Hematopoietic multipotent progenitor cell treated with erythropoietin and hydrocortisone succinate and interleukin-3 and kit ligand, for 4 days (in vitro differentiated cells): ENCODE measurements around the gene PTPRM.

Experiments used
- DNase-seq: peaks from one replicate; pipeline ENCODE4 v3.0.0-alpha.2; 2015

Gene PTPRM

GRCh38 chr18:8081872-8082553 lies 514.9 kb downstream of the PTPRM start:
- no peak for DNase-seq

GRCh38 chr18:8084160-8084559 lies 517.0 kb downstream of the PTPRM start:
- DNase-seq, result peak; percentile 39

GRCh38 chr18:8088626-8089025 lies 521.5 kb downstream of the PTPRM start:
- no peak for DNase-seq

- no peak for DNase-seq
Observed at GRCh38 chr18:8091035-8091434, 523.9 kb downstream of the PTPRM start.

GRCh38 chr18:8095947-8096570 lies 528.9 kb downstream of the PTPRM start:
- no peak for DNase-seq

GRCh38 chr18:8097399-8097798 lies 530.3 kb downstream of the PTPRM start:
- no peak for DNase-seq

- DNase-seq, result no peak
Observed at GRCh38 chr18:8097927-8098326, 530.8 kb downstream of the PTPRM start.

- no peak for DNase-seq
Observed at GRCh38 chr18:8106603-8107002, 539.5 kb downstream of the PTPRM start.

- no peak for DNase-seq
Observed at GRCh38 chr18:8107426-8107825, 540.3 kb downstream of the PTPRM start.

- no peak for DNase-seq
Observed at GRCh38 chr18:8114480-8114879, 547.4 kb downstream of the PTPRM start.

- no peak for DNase-seq
Observed at GRCh38 chr18:8116341-8117005, 549.4 kb downstream of the PTPRM start.

GRCh38 chr18:8117006-8117371 lies 549.9 kb downstream of the PTPRM start:
- no peak for DNase-seq

GRCh38 chr18:8121101-8121500 lies 554.0 kb downstream of the PTPRM start:
- DNase-seq, result no peak

GRCh38 chr18:8121942-8122480 lies 554.9 kb downstream of the PTPRM start:
- no peak for DNase-seq

GRCh38 chr18:8124232-8125146 lies 557.4 kb downstream of the PTPRM start:
- no peak for DNase-seq

GRCh38 chr18:8130096-8130495 lies 563.0 kb downstream of the PTPRM start:
- no peak for DNase-seq

- no peak for DNase-seq
Observed at GRCh38 chr18:8133032-8133431, 565.9 kb downstream of the PTPRM start.

GRCh38 chr18:8133888-8134287 lies 566.8 kb downstream of the PTPRM start:
- no peak for DNase-seq

- DNase-seq, result no peak
Observed at GRCh38 chr18:8139127-8139527, 572.0 kb downstream of the PTPRM start.

- no peak for DNase-seq
Observed at GRCh38 chr18:8139891-8140406, 572.8 kb downstream of the PTPRM start.

- no peak for DNase-seq
Observed at GRCh38 chr18:8140841-8141501, 573.9 kb downstream of the PTPRM start.

- no peak for DNase-seq
Observed at GRCh38 chr18:8142131-8142711, 575.1 kb downstream of the PTPRM start.
